Measurements from ENCODE around the gene GPR68.
"Not testable (repeated sequence)": the region's sequence is repeated elsewhere in the genome, so short reads cannot be mapped to it uniquely, and the experiment has no call there.

GPR68 gene

DNA sequence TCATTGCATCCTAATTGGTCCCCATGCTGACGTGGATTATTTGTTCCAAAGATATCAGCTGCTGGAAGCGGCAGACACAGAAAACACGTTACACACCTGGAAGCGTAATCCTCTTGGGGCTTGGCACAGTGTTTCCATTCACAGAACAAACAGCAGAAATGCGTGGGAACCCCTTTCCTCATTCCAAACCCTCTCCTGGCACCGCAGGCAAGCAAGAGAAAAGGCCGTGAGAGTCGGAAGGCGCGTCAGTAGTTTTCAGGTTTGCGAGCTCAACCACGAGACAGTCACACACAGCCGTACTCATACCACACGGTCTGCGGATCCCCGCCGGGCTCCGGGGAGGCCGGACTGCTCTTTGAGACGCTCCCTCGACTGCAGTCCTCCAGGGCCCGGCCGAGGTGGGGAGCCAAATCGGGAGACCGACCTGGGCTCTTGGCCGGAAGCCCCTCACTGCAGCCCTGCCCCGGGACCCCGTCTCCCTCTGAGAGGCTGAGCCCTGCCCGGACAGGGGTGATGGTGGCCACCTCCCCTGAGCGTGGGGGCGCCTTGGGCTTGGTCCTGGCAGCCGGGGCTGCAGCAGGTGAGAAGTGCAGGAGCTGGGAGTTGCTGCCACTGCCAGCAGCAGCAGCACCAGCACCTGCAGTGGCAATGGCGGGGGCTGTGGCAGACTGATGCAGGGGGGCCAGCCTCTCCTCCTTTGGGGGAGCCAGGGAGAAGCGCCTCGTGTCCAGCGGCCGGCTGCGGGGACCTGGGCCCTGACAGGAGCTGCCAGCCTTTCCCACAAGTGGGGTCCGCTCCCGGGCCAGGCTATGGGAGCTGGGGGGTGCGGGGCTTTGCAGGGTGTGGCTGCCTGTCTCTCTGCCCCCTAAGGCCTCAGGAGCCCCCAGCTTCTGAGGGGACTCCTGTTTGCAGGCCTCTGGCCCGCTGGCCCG lies 28.1 kb upstream of the GPR68 start:
- DNase-seq, result no peak

DNA sequence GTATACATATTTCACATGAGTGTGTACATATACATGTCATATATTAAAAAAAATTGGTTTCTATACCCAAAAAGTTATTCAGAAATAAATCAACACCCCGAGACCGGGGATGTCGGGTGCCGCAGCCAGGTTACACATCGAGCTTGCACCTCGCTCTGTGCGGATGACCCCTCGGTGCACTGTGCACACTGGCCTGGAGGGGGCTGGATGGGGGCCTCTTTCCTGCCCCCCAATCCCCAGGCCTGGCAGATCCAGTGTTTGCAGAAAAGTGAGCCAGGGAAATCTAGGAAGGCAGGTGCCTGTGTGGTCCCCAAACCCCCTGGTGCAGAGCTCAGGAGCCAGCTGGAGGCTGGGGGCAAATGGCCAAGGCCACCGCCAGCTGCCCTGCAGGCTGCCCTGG lies 27.1 kb upstream of the GPR68 start:
- no peak for DNase-seq

DNA sequence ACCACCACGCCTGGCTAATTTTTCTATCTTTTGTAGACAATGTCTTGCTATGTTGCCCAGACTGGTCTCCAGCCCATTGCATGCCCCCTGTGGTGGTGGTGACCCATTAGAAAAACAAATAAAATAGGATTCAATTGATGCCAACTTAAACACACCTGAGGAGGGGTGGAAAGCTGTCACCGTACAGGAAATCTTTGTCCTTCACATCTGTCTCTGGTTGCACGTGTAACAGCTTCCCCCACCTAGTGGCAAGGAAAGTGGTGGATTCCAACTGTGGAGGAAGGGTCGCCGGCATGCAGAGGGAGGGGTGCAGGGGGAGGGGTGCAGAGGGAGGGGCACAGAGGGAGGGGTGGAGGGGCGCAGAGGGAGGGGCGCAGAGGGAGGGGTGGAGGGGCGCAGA lies 26.1 kb upstream of the GPR68 start:
- DNase-seq, result no peak

DNA sequence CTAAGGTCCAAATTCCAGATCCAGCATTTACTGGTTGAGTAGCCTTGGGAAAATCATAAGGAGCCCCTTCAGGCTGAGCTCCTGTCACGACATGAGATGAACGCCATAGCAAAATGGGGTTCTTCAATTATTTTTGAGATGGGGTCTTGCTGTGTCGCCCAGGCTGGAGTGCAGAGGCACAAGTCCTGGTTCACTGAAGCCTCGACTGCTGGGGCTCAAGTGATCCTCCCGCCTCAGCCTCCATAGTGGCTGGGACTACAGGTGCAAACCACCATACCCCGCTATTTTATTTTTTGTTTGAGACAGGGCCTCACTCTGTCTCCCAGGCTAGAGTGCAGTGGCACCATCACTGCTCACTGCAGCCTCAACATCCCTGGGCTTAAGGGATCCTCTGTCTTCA lies 25.7 kb upstream of the GPR68 start:
- no peak for DNase-seq

DNA sequence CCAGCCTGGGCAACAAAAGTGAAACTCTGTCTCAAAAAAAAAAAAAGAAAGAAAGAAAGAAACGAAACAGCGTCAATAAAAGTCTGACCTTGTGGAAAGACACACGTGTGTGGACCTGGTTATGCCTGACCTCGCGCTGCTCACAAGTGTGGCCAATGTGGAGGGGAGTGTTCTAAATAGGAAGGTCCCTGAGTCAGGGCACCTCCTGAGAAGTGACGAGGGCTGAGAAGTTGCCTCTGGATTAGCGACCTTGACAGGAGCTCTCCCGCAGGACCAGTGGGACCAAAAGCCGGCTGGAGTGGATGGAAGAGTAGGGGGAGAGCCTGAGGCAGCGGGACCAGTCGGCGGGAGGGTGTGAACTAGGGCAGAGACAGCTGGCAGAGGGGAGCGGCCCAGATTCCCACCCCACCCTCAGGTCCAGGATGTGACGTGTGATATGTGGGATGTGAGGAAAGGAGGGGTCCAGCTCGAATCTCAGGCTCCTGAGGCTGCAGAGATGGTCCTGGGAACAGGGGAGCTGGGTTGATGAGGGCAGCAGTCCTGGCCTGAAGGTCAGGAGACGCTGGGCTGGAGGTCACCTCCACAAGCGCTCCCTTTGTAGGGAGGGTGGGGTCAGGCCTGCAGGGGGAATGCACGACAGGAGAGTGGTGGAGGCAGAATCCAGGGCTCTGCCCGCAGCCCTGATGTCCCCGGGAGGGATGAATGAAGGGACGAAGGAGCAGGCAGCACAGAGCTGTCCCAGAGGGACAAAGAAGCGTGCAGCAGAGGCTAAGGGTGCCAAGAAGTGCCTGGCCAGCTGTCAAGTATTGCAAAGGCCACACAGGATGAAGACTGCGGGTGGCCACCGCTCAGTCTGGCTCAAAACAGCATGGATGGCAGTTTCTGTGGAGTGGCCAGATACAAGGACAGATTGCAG lies 24.8 kb upstream of the GPR68 start:
- no peak for DNase-seq

DNA sequence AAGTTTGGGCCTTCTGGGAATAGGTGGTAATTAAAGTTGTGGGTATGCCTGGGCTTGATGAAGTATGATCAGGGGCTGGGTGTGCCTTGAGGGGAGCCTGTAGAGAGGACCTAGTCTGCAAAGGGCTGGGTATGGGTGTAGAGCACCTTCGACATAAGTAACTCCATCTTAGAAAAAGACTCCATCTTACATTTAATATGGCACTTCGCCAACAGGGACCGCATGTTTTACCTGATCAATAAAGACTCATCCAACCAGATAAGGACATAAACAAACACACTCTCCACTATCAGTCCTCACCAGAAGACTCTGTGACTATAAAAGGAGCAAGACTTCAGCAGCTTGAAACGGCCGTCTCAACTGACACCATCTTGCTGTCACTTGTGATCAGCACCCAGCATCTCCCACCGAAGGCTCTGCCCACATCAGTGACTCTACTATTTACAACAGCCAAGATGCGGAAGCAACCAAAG lies 23.5 kb upstream of the GPR68 start:
- DNase-seq, result no peak

DNA sequence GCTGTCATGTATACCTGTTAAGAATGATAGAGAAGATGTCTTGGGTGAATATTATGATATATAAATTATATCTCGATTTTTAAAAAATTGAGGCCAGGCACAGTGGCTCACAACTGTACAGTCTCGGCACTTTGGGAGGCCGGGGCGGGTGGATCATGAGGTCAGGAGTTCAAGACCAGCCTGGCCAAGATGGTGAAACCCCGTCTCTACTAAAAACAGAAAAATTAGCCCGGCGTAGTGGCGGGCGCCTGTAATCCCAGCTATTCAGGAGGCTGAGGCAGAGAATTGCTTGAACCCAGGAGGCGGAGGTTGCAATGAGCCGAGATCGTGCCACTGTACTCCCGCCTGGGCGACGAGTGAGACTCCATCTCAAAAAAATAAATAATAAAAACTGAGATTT lies 21.8 kb upstream of the GPR68 start:
- DNase-seq, result not testable (repeated sequence)

DNA sequence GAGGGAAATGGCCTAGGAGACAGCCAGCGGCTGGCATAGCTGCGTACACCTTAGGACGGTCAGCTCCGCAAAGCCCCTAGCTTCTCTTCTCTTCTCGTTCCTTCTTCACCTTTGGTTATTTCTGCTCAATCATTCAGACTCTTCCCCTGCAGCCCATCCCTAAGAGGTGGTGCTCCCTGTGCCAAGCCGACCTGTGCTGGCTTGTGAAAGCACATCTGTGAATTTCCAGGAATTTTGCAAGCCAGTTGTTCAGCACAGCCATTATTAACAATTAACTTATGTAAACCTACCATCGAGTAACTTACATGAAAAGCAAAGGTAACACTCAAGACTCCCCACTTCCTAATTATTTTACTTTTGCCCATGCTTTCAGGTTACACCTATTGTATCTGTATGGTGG lies 20.9 kb upstream of the GPR68 start:
- no peak for DNase-seq

DNA sequence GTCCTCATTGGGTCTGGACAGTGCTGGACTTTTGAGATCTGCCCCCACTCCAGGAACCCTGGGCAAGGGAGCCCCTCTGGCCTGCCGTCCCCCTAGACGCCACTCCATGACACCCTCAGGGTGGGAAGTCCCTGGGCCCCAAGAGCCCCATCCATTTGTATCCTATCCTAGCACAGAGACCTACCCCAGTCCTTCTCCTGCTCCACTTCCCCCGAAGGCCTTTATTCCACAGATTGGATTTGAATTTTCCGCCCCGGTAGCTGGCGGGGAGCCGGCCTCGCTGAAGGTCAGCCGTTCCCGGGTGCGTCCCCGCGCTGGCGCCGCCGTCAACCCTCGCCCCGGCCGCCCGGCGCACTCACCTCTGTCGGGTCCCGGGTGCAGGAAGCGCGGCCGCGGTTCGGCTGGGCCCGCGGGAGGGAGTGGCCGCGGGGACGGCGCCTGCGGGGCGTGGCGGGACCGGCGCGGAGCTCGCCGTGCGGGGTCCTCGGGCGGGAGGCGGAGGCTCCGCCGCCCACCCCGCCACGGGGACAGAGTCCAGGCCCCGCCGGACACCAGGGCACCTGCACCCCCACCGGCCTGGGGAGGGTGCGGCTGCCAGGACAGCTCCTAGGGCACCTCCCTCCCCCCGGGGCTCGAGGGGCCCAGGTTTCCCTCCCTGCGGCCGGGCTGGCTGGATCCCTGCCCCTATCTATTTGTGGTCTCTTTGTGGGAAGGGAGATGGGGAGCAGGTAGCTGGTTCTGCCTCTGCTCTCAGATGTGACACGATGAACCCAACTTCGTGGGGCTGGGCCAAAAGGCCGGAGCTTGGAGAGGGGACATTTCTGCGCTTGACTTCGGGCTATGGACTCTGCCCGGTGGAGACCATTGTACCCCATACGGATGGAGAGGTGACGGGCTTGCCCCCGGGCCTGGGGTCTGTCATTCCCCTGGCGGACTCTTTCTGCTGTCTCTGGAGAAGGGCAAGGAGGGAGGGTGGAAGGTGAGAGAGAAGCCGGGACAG lies 19.9 kb upstream of the GPR68 start:
- DNase-seq, result no peak

DNA sequence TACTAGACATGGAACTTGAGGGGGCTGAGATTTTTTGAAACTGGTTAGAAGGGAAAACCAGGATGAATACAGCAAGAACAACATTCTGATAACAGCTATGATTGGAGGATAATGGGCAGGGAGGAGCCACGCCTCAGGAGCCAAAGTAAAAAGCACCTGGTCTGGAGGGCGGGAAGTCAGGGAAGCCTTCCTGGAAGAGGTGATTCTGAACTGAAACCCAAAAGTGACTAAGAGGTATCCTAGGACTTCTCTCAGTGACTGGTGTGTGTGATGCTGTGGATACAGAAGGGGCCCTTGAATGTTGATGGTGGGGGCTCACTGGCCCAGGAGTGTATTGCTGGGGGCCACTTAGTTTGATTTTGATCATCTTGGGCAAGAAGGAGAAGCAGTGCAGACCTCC lies 18.8 kb upstream of the GPR68 start:
- DNase-seq, result no peak

DNA sequence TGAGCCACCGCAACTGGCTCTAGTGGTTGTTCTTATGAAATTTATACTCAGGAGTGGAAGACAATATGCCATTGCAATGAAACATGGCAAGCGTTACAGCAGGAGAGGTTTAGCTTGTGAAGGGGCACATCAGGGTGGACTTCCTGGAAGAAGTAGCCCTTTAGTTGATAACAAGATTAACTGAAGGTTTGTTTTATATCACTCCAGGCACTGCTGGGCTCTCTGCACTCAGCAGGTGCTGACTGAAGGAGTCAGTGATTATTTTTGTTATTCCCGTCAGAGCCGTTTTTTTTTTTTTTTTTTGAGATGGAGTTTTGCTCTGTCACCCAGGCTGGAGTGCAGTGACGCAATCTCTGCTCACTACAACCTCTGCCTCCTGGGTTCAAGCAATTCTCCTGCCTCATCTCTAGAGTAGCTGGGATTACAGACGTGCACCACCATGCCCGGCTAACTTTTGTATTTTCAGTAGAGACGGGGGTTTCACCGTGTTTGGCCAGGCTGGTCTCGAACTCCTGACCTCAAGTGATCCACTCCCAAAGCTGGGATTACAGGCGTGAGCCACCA lies 17.6 kb upstream of the GPR68 start:
- DNase-seq, result no peak

DNA sequence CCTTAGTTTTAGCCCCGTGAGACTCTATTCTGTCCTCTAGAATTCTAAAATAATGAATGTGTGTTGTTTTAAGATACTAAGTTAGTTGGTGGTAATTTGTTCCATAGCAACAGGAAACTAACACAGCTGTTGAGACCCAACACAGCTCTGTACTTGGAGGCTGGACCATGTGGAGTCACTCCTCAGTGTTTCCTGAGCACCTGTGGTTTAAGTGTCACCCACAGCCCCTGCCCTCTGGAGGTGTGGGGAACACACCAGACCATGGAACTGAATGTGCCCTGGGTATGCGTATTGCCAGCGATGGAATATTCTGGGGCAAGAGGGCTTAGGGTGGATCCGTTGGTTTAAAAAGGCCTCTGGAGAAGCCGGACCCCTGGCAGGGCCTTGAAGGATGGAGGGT lies 16.6 kb upstream of the GPR68 start:
- no peak for DNase-seq

DNA sequence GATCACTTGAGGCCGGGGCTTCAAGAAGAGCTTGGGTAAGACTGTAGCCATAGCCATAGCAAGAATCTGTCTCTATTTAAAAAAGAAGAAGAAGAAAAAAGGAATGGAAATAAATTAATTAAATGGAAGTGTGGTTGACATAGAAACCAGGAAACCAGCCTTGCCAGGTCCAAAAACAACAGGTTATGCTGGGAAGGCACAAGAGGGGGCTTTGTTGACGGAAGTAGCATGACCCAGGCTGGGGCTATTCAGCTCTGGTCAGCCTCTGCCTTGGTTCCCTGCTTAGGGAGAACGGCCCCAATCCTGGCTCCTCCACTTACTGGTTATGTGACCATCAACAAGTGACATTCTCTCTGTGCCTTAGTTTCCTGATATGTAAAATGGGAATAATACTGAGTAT lies 14.4 kb upstream of the GPR68 start:
- no peak for DNase-seq

DNA sequence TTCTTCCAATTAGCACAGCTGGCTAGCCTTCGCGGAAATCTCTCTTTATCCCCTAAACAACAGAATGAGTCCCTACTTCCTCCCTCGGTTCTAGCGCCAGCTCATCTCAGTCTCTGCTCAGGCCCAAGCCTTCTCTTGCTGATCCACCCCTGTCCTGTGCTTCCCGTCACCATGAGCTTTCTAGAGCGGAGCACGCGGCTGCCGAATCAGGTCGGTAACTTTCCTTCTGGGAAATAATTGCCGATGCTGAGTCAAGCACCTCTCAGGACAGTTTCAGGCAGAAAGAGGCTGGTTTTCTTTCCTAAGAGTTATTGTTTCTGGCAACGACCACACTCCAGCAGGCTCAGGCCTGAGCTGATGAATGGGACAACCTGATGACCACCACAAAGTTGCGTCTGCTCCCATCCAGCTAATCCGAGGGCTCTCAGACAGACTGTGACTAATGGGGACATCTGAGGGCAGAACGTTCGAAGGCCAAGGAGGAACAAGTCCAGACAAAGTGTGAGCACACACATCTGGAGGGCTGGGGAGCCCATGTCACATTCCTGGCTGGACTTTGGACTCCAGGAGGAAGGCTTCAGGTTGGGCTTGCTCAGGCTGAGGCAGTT lies 13.6 kb upstream of the GPR68 start:
- no peak for DNase-seq

DNA sequence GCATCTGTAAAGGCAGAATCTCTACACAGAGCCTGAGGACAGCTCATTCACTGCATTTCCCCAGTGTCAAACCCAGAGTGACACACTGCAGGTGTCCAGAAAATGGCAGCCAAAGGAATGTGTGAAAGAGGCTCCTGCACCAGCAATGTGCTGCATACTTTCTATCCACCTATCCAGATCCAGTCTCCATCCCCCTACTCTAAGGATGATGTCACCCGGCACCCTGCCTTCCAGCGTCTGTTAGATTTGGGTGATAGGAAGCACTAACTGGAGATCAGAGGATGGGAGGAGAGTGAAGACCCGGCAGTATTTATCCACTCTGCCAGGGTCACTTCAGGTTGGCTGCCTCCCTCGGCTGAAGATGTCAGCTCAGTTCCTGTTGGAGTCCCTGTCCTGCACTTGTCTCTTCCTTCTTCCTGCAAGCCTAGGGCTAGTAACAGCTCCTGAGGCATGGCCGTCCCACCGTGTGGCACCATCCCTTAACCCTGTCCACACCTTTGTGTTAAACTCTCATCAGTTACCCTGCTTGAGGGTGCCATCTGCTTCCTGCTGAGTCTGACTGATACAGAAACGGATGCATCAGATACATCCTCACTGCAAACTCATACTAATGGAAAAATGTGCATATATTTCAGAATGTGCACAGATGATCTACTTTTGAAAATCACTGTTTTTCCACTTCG lies 13.0 kb upstream of the GPR68 start:
- DNase-seq, result no peak

DNA sequence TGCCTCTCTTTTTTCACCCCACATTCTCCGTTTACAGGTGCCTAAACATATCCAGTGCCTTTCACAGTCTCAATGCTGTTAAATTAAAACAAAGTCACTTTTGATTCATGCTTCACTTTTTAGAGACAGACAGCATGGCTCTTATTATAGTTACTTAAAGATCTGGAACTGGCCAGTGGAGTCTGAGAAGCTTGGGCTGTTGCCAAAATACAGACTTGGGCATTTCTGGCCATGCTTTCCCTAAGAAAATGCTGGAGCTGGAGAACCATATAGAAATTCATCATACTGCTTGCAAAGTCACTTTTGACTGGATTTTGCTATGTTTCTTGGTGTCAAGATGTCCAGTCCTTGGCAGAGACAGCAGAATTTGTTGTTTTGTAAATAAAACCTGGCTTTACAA lies 12.2 kb upstream of the GPR68 start:
- no peak for DNase-seq

DNA sequence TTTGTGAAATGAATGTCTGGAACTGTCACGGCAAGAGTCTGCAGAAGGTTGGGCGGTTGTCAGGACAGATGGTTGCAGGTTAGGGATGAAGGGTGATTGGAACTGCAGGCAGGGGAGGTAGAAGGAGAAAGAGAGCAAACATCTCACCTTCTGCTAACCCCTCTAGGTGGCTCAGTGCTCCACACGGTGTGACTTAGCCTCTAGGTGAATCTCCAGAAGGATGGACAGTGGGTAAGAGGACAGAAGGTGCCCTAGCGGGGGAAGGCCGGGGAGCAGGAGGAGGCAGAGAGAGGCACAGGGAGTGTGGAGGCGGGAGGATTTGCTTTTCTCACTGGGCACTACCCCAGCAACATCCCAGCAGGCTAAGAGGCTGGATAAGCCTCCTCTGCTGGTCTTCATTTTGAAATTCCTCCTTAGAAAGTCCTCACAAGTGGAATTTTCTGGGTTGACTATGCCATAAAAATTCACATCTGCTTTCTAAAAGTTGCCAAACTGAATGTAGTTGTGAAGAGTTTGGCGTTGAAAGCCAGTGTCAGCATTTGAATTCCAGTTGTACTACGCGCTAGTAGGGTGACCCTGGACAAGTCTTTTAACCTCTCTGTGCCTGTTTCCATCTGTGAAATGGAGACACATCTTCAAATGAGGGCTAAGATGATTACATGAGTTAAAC lies 10.7 kb upstream of the GPR68 start:
- no peak for DNase-seq

DNA sequence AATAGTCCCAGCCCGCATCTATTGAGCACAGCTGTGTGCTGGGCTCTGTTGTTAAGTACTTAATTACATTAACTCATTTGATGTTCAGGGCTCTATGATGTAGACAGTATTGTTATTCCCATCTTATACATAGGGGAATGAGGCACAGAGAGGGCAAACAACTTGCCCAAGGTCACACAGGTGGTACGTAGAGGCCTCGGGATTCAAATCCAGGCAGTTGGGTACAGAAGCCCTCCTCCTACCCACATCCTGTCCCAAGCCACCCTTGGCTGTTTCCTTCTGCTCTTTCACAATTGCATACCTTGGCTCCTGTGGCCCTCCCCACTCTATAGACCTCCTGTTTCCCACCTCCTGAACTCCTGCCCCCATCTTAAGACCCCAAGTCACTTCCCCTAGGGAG lies 10.0 kb upstream of the GPR68 start:
- DNase-seq, result no peak

DNA sequence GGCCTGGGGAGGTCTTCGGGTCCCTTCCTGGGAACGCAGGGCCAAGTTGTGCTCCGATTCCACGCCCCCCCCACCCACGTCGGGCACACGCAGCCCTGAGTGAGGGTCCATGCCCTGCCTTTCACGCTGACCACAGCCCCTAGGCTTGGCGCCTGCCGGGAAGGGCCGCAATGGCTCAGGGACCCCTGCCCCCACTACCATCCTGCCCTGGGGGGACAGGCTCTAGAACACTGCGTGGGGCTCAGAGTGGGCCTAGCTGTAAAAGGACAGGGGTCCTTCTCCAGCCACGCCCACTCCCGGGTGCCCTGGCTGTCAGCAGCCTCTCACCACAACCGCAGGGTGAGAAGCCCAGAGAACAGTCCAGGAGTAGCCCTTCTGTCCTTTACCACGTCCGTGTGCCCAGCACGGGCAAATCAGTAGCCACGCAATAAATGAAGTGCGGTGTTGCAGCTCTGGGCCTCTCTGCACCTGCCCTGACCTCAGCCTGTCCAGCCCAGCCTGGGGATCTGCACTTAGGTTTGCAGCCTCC lies 9.4 kb upstream of the GPR68 start:
- DNase-seq, result no peak

Data from amniotic stem cell (primary cell).